Measurements from ENCODE around the gene ARL6IP4. TPM values are rescaled to one million over a fixed set of nuclear protein-coding genes. Genes with fewer than 3 reads are reported as not detected.

ARL6IP4 gene
- total and polyA plus RNA-seq, 4 donors = 128 to 511 (median 293) TPM

DNA sequence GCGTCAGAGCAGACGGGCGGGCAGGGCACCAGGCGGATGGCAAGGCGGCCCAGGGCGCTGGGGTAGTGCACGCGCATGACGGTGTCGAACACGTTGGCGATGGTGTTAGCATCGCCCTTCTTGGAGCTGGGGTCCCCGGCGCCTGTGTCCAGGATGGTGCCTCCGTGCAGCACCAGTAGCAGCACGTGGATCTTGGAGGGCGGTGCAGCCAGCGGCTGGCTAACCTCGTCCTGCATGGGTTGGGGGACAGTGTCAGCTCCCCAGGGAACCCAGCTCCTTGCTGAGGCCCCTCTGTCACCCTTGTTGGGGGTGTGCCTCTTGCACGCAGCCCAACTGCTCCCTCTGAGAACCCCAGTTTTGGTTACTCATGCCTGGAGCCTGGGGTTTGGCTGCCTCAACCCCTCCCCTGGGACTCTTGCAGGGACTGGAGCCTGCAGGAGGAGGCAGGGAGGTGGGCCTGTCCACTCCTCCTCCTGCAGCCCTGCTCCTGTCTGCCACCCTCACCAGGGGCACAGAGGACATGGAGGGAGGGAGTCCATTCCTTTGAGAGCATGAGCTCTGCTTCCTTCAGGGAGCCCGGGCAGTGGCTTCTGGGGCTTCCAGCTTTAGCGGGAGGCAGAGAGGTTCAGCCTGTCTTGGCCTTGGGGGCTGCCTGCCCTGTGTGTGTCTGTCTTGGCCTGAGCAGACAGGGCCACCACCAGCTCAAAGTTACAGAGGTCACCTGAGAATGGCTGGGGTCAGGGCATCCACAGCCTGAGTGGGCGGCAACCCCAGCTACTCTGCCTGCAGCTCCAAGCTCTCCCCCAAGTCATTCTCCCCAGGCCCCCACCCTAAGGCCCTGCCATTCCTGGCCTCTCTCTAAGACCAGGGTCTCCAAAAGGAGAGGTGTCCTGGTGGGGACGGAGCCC is 17.1 kb downstream of the ARL6IP4 start:
- intact Hi-C loops (cut with DNase I) = no loop called here
- H3K4me3 ChIP-seq (ENCODE audit: low read length in 2 of 2) = no peak overlapping the region
- DNase-seq (no peak), ATAC-seq (ENCODE audit: low FRiP score) (no peak)
- no peaks in the 10 kb centered on the region for H3K36me3 ChIP-seq (ENCODE audit: control insufficient read depth in 1 of 2, insufficient read depth in 2 of 2, low read length in 1 of 2)
- H3K27ac ChIP-seq (ENCODE audit: low read depth in 1 of 2, low read length in 2 of 2) = no peak overlapping the region
- no peaks in the 10 kb centered on the region for H3K9me3 ChIP-seq (ENCODE audit: control insufficient read depth, low read length)
- no peaks in the 10 kb centered on the region for H3K27me3 ChIP-seq (ENCODE audit: control insufficient read depth in 1 of 2, insufficient read depth in 2 of 2, low read length in 1 of 2)
- no peaks in the 10 kb centered on the region for H3K4me1 ChIP-seq (ENCODE audit: control insufficient read depth in 1 of 2, insufficient read depth in 2 of 2, low read length in 2 of 2)
- 93% methylated on average over 25 of the region's 25 CpGs for WGBS, 2 donors

DNA sequence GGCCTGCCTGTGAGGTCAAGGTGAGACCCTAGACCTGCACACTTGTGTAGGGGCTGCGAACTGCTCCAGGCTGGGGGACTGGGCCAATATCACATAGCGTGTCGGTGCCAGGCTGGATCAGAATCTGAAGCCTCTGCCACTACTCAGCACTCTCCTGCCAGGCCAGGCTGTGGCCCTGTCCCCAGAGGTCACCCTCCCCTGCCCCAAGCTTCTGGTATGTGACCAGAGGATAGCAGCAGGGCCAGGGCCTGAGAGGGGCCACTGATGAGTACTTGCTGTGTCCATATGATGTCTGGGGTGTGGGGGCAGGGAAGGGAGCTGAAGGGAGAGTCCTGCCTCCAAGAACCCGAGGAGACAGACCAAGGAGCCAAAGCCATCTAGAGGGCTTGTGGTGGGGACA is 17.8 kb downstream of the ARL6IP4 start:
- no peaks in the 10 kb centered on the region for H3K27me3 ChIP-seq (ENCODE audit: control insufficient read depth in 1 of 2, insufficient read depth in 2 of 2, low read length in 1 of 2)
- no peaks in the 10 kb centered on the region for H3K4me1 ChIP-seq (ENCODE audit: control insufficient read depth in 1 of 2, insufficient read depth in 2 of 2, low read length in 2 of 2)
- no peak overlapping the region for H3K4me3 ChIP-seq (ENCODE audit: low read length in 2 of 2)
- ATAC-seq (ENCODE audit: low FRiP score) = no peak
- 91 to 94% methylated on average over 4 of the region's 4 CpGs for WGBS, 2 donors
- H3K9me3 ChIP-seq (ENCODE audit: control insufficient read depth, low read length) = no peaks in the 10 kb centered on the region
- intact Hi-C loops (cut with DNase I) = no loop called here
- H3K27ac ChIP-seq (ENCODE audit: low read depth in 1 of 2, low read length in 2 of 2) = no peak overlapping the region
- no peaks in the 10 kb centered on the region for H3K36me3 ChIP-seq (ENCODE audit: control insufficient read depth in 1 of 2, insufficient read depth in 2 of 2, low read length in 1 of 2)
- no peak for DNase-seq

DNA sequence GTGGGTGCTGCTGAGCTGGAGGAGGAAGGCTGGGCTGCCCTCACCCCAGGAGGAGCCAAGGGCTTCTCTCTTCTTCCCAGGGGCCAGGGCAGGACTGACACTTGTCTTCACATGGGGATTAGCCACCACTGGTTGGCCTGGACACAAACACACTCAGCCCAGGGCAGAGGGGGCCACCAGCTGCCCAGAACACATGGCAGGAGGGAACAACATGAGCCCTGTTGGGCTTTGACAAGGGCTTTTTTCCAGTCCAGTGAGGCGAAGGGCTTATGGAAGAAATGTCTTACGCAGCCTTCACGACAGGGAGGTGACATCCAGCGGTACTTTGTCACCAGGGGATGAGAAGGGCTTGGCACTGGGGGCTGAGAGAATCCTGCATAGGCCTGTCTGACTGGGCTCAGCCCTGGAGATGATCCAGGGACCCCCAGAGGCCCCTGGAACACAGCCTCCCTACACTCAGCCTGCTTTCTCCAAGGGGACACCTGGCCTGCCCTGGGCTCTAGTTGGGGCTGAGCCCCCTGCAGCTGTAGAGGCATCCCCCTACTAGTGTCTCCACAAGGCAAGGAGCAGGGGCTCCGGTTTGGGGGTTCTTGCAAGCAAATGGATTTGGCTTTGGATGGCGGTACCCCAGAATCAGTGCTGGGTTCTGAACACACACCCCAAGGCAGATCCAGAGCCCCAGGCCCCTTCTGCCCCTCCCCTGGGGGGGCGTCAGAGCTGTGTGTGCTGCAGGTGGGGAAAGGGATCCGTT is 18.9 kb downstream of the ARL6IP4 start:
- DNase-seq (no peak), ATAC-seq (ENCODE audit: low FRiP score) (no peak)
- no peaks in the 10 kb centered on the region for H3K9me3 ChIP-seq (ENCODE audit: control insufficient read depth, low read length)
- H3K4me3 ChIP-seq (ENCODE audit: low read length in 2 of 2) = no peak overlapping the region
- no peaks in the 10 kb centered on the region for H3K36me3 ChIP-seq (ENCODE audit: control insufficient read depth in 1 of 2, insufficient read depth in 2 of 2, low read length in 1 of 2)
- no peak overlapping the region for H3K27ac ChIP-seq (ENCODE audit: low read depth in 1 of 2, low read length in 2 of 2)
- 89 to 91% methylated on average over 8 of the region's 8 CpGs for WGBS, 2 donors
- no peaks in the 10 kb centered on the region for H3K27me3 ChIP-seq (ENCODE audit: control insufficient read depth in 1 of 2, insufficient read depth in 2 of 2, low read length in 1 of 2)
- H3K4me1 ChIP-seq (ENCODE audit: control insufficient read depth in 1 of 2, insufficient read depth in 2 of 2, low read length in 2 of 2) = no peaks in the 10 kb centered on the region
- intact Hi-C loops (cut with DNase I) = no loop called here

DNA sequence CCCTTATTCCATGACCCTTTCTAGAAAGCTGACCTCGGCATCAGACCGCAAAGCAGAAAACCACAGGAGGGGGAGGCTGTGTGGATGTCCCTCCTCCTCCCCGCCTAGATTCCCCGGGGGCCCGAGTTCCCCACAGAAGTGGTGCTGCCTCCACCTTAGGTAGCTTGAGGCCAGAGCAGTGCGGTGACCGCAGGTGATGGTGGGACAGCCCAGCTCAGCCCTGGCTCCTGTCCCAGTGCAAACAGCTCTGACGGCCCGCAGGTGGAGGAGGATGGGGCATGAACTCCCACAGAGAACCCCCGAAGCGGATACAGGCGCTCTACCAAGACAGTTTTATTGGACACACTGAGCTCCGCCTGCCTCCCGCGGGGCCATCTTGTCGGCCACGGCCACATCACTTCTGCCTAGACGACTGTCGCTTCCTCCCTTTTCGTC is 19.5 kb downstream of the ARL6IP4 start:
- 86 to 87% methylated on average over 20 of the region's 20 CpGs for WGBS, 2 donors
- Histone ChIP-seq H3K4me1 (ENCODE audit: control insufficient read depth in 1 of 2, insufficient read depth in 2 of 2, low read length in 2 of 2) (no peaks in the 10 kb centered on the region), H3K4me3 (ENCODE audit: low read length in 2 of 2) (no peak overlapping the region), H3K27ac (ENCODE audit: low read depth in 1 of 2, low read length in 2 of 2) (no peak overlapping the region), H3K27me3 (ENCODE audit: control insufficient read depth in 1 of 2, insufficient read depth in 2 of 2, low read length in 1 of 2) (no peaks in the 10 kb centered on the region), H3K9me3 (ENCODE audit: control insufficient read depth, low read length) (no peaks in the 10 kb centered on the region), H3K36me3 (ENCODE audit: control insufficient read depth in 1 of 2, insufficient read depth in 2 of 2, low read length in 1 of 2) (no peaks in the 10 kb centered on the region)
- intact Hi-C loops (cut with DNase I) = no loop called here
- DNase-seq (no peak), ATAC-seq (ENCODE audit: low FRiP score) (no peak)

DNA sequence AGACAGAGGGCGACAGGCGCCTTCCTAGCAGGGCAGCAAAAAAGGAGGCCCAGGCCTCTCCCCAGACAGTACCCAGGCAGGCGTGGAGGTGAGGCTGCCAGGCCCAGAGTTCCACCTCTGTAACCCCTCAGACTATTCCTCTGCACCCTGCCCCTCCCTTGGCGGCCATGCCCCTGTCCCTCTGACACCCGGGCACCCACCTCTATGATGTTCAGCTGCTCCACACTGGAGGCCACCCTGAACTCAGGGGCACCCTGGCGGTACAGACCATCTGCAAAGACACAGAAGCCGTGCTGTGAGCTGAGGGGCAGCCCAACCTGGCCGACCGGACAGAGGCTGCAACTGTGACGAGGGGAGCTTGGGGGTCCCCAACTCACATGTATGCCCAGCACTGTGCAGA is 20.1 kb downstream of the ARL6IP4 start:
- WGBS, 2 donors = 94 to 95% methylated on average over 10 of the region's 10 CpGs
- DNase-seq (no peak), ATAC-seq (ENCODE audit: low FRiP score) (no peak)
- H3K27me3 ChIP-seq (ENCODE audit: control insufficient read depth in 1 of 2, insufficient read depth in 2 of 2, low read length in 1 of 2) = no peaks in the 10 kb centered on the region
- no peaks in the 10 kb centered on the region for H3K36me3 ChIP-seq (ENCODE audit: control insufficient read depth in 1 of 2, insufficient read depth in 2 of 2, low read length in 1 of 2)
- no peaks in the 10 kb centered on the region for H3K4me1 ChIP-seq (ENCODE audit: control insufficient read depth in 1 of 2, insufficient read depth in 2 of 2, low read length in 2 of 2)
- H3K9me3 ChIP-seq (ENCODE audit: control insufficient read depth, low read length) = no peaks in the 10 kb centered on the region
- H3K4me3 ChIP-seq (ENCODE audit: low read length in 2 of 2) = no peak overlapping the region
- intact Hi-C loops (cut with DNase I) = no loop called here
- H3K27ac ChIP-seq (ENCODE audit: low read depth in 1 of 2, low read length in 2 of 2) = no peak overlapping the region

DNA sequence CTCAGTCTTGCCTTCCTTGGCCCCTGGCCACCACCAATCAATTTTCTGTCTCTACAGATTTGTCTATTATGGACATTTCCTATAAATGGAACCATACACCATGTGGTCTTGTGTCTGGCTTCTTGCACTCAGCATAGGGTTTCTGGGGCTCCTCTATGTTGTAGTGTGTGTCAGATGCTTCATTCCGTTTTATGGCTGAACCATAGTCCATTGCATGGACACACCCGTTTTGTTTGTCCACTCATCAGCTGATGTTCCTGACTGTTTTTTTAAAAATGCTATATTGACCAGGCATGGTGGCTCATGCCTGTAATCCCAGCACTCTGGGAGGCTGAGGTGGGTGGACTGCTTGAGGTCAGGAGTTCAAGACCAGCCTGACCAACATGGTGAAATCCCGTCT is 21.0 kb downstream of the ARL6IP4 start:
- ATAC-seq (ENCODE audit: low FRiP score) = no peak

DNA sequence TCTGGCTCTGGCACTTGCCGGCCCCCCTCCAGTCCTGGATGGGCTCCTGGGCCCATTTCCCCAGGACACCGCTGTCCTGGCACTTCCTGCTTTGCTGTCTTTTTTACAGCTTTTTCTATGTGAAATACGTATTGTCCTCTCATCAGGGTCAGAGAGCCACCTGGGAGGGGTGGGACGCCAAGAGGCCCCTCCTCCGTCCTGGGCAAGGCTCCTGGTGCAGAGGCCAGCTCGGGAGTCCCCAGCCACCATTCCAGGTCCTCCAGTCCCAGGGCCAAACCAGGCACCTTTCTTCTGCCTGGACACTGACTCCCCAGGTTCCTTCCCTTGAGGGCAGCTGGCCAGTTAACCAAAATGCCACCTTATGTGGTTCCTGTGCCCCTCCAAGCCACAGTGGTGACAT is 22.8 kb downstream of the ARL6IP4 start:
- DNase-seq (no peak), ATAC-seq (ENCODE audit: low FRiP score) (no peak)
- intact Hi-C loops (cut with DNase I) = no loop called here
- H3K9me3 ChIP-seq (ENCODE audit: control insufficient read depth, low read length) = no peaks in the 10 kb centered on the region
- H3K4me1 ChIP-seq (ENCODE audit: control insufficient read depth in 1 of 2, insufficient read depth in 2 of 2, low read length in 2 of 2) = no peaks in the 10 kb centered on the region
- no peaks in the 10 kb centered on the region for H3K36me3 ChIP-seq (ENCODE audit: control insufficient read depth in 1 of 2, insufficient read depth in 2 of 2, low read length in 1 of 2)
- H3K27me3 ChIP-seq (ENCODE audit: control insufficient read depth in 1 of 2, insufficient read depth in 2 of 2, low read length in 1 of 2) = no peaks in the 10 kb centered on the region
- no peak overlapping the region for H3K27ac ChIP-seq (ENCODE audit: low read depth in 1 of 2, low read length in 2 of 2)
- no peak overlapping the region for H3K4me3 ChIP-seq (ENCODE audit: low read length in 2 of 2)
- WGBS, 2 donors = 83 to 88% methylated on average over 6 of the region's 6 CpGs

More for the DNA sequence above, 21.0 kb downstream of the ARL6IP4 start:
- Histone ChIP-seq H3K27ac (ENCODE audit: low read depth in 1 of 2, low read length in 2 of 2) (no peak overlapping the region), H3K9me3 (ENCODE audit: control insufficient read depth, low read length) (no peaks in the 10 kb centered on the region), H3K27me3 (ENCODE audit: control insufficient read depth in 1 of 2, insufficient read depth in 2 of 2, low read length in 1 of 2) (no peaks in the 10 kb centered on the region), H3K36me3 (ENCODE audit: control insufficient read depth in 1 of 2, insufficient read depth in 2 of 2, low read length in 1 of 2) (no peaks in the 10 kb centered on the region), H3K4me3 (ENCODE audit: low read length in 2 of 2) (no peak overlapping the region), H3K4me1 (ENCODE audit: control insufficient read depth in 1 of 2, insufficient read depth in 2 of 2, low read length in 2 of 2) (no peaks in the 10 kb centered on the region)
- 91 to 97% methylated on average over 3 of the region's 3 CpGs for WGBS, 2 donors
- intact Hi-C loops (cut with DNase I) = no loop called here
- DNase-seq = no peak

DNA sequence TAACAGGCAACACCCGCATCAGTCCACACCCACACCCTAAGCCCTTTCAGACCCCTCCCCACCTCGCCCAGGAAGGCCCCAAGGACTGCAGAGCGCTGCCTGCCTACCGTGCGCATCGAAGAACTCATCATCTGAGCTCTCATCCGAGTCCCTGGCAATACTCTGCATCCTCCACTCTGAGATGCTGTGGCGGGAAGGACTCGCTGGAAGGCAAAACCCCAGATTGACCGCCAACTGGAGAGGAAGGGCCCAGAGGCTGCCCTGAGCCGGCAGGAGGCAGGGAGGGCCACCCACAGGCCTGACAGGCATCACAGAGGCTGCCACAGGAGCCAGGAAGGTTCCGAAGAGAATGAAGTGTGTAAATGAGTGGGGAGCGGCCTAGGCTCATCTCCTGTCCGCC is 23.8 kb downstream of the ARL6IP4 start:
- DNase-seq = no peak
- Histone ChIP-seq H3K4me3 (ENCODE audit: low read length in 2 of 2) (no peak overlapping the region), H3K27me3 (ENCODE audit: control insufficient read depth in 1 of 2, insufficient read depth in 2 of 2, low read length in 1 of 2) (no peaks in the 10 kb centered on the region), H3K27ac (ENCODE audit: low read depth in 1 of 2, low read length in 2 of 2) (no peak overlapping the region), H3K9me3 (ENCODE audit: control insufficient read depth, low read length) (no peaks in the 10 kb centered on the region), H3K36me3 (ENCODE audit: control insufficient read depth in 1 of 2, insufficient read depth in 2 of 2, low read length in 1 of 2) (no peaks in the 10 kb centered on the region), H3K4me1 (ENCODE audit: control insufficient read depth in 1 of 2, insufficient read depth in 2 of 2, low read length in 2 of 2) (no peaks in the 10 kb centered on the region)
- ATAC-seq (ENCODE audit: low FRiP score) = no peak
- 87 to 91% methylated on average over 14 of the region's 14 CpGs for WGBS, 2 donors
- intact Hi-C loops (cut with DNase I) = no loop called here
